HG03139 (cell line): ENCODE data around the gene APAF1.
"Not testable (repeated sequence)": the region's sequence is repeated elsewhere in the genome, so short reads cannot be mapped to it uniquely, and the experiment has no call there.

Source experiments
- ATAC-seq: cut with Tn5 transposase; IDR thresholded peaks from one replicate; pipeline ENCODE4 v1.9.1; 2021; ENCODE audit not compliant: unreplicated experiment

The APAF1 gene

DNA sequence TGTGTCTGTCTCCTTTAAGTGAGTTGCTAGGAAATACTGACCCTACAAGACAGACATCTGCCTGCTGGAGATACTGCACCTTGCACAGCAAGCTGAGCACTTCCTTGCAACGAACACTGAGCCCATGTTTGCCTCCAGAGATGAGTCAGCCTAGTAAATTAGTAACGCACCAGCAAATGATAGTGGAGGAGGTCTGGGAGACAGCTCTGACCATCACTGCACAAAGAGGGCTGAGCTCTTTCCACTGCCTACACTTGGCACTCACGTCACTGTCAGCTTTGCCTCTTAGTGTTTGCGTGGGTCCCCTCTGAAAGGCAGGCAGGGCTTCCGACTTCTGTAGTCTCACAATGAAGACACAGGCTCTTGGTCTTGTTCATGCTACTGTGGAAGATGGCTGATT is 109.0 kb downstream of the APAF1 start:
- ATAC-seq = peak; percentile 99

DNA sequence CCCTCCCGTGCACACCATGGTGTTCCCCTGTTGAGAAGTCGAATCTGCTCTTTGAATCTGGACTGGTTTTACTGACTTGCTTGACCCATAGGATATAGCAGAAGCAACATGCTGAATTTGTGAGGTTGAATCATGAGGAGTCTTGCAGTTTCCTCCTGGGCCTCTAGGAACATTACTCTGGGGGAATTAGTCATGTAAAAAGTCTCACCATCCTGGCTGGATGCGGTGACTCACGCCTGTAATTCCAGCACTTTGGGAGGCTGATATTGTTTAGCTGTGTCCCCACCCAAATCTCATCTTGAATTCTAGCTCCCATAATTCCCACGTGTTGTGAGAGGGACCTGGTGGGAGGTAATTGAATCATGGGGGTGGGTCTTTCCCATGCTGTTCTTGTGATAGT is 110.8 kb downstream of the APAF1 start:
- ATAC-seq = not testable (repeated sequence)

- ATAC-seq = no peak
Measured at GRCh38 chr12:98757455-98757854, 112.4 kb downstream of the APAF1 start.

GRCh38 chr12:98758331-98758730 is 113.2 kb downstream of the APAF1 start:
- ATAC-seq = no peak

GRCh38 chr12:98763656-98764055 is 118.6 kb downstream of the APAF1 start:
- no peak for ATAC-seq

GRCh38 chr12:98767248-98767647 is 122.2 kb downstream of the APAF1 start:
- ATAC-seq = no peak

- no peak for ATAC-seq
Measured at GRCh38 chr12:98769068-98769467, 124.0 kb downstream of the APAF1 start.

DNA sequence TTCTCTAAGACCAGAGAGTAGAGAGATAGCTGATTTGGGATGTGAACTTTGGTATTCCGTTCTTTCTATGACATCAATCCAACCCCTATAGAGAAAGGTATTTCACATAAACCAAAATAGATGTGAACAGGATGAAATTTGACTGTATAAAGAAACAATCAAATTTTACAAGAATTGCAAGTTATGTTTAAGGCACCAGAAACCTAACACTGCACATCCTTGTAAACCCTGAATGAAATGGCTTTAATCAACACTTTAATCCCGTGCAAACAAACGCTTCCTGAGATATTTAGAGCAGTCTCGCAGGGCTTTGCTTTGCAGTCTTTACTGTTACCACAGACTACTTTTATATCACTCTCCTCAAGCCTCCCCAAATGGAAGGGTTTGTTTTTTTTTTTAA is 125.1 kb downstream of the APAF1 start:
- no peak for ATAC-seq

- ATAC-seq = no peak
Measured at GRCh38 chr12:98771811-98772752, 127.0 kb downstream of the APAF1 start.

GRCh38 chr12:98772818-98773217 is 127.7 kb downstream of the APAF1 start:
- ATAC-seq = no peak

DNA sequence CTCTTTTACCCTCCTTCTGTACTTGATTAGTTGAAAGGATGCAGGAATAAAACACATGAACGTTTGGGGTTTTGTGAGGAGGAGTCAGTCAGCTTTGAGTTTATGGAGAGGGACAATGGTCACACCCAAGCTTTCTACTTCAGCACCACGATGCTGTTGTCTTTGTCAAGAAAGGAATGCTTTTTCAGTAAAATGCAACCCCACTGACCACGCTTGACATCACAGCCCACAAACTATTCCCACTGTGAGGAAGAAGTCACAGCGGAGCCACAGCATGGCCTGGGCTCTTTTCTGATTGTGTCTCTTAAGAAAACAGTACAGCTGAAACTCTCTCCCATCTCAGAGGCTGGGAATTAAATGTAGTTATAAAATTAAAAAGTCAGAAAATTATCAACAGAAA is 135.2 kb downstream of the APAF1 start:
- no peak for ATAC-seq

DNA sequence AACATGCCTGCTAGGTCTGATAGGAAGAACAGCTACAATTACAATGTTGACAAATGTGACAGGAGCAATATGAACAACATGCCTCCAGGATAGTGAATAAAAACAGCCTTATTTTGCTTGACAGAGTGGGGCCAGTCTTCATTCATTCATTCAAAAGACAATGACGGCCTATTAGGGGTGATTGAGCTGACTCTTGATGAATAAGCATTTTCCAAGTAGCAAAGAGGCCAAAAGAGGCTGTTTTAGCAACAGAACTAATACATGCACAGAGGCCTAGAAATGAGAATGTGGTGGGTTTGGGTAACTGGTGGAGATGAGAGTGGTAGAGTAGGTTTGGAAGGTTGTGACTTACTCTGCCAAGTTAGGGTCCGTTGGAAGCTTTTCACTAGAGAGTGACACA is 138.3 kb downstream of the APAF1 start:
- ATAC-seq = no peak
